Upper lobe of right lung (tissue), 1 donor: Measurements from ENCODE around the gene GGNBP2. TPM values are rescaled to one million over a fixed set of nuclear protein-coding genes. Genes with fewer than 3 reads are reported as not detected.

ENCODE experiments used
- ATAC-seq: fragments of 200-7000 bp; cut with Tn5 transposase; one replicate; pipeline ENCODE4 v1.9.1; 2020; ENCODE audit warnings: mild to moderate bottlenecking, moderate library complexity
- DNase-seq: peaks from one replicate; pipeline ENCODE4 v3.0.0-alpha.2; 2020
- H3K27ac ChIP-seq: fragments of 200-600 bp; one replicate; pipeline ENCODE4 v1.8.0; 2022
- H3K27me3 ChIP-seq: fragments of 200-600 bp; one replicate; pipeline ENCODE4 v1.8.0; 2022; ENCODE audit warnings: mild to moderate bottlenecking
- H3K36me3 ChIP-seq: fragments of 200-600 bp; one replicate; pipeline ENCODE4 v1.8.0; 2022
- H3K4me1 ChIP-seq: fragments of 200-600 bp; one replicate; pipeline ENCODE4 v1.8.0; 2022
- H3K4me3 ChIP-seq: fragments of 200-600 bp; one replicate; pipeline ENCODE4 v1.8.0; 2022; ENCODE audit warnings: mild to moderate bottlenecking
- H3K9me3 ChIP-seq: fragments of 200-600 bp; one replicate; pipeline ENCODE4 v1.8.0; 2022
- intact Hi-C: fragments of 100-400 bp; cut with DNase I; formaldehyde crosslinking; loops from one replicate; pipeline ENCODE4 v1.11.0; 2022
- total RNA-seq: library from RNA; stranded (reverse); fragmentation: NEBNext Ultra II Directional; extraction: Animal tissue kit (Norgen Biotek cat#: 25700); gene quantifications from one replicate; pipeline ENCODE4 v1.2.1, GENCODE V29; 2021
- TF ChIP-seq, protein P1 (sequence below): fragments of 200-600 bp; IDR thresholded peaks from one replicate; pipeline ENCODE4 v1.8.0; 2022; ENCODE audit warnings: antibody characterized with exemption
- donor health status: DM: no; HTN: yes; CAD: no; lungs with severe emphysema.

Gene GGNBP2
- total RNA-seq, 1 donor from 2014 or later, result 81.7 TPM

DNA sequence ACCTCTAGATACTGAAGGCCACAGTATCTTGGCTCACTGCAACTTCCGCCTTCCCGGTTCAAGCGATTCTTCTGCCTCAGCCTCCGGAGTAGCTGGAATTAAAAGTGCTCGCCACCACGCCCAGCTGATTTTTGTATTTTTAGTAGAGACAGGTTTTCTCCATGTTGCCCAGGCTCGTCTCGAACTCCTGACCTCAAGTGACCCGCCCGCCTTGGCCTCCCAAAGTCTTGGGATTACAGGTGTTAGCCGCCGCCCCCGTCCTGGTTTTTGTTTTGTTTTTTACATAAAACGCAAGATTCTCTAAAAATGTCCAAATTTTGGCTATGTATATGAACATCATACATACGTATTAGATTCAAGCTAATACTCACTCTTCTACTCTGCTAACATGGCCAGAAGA, 2.0 kb upstream of the GGNBP2 start:
- Histone ChIP-seq H3K27me3 (no peaks in the 10 kb centered on the region), H3K27ac (no peak overlapping the region), H3K36me3 (peaks cover 14% of the 10 kb centered on the region), H3K4me1 (peaks cover 23% of the 10 kb centered on the region), H3K4me3 (no peak overlapping the region), H3K9me3 (no peaks in the 10 kb centered on the region)
- ATAC-seq (no peak), DNase-seq (no peak)
- intact Hi-C loops, result no loop called here
- TF ChIP-seq, protein P1, sequence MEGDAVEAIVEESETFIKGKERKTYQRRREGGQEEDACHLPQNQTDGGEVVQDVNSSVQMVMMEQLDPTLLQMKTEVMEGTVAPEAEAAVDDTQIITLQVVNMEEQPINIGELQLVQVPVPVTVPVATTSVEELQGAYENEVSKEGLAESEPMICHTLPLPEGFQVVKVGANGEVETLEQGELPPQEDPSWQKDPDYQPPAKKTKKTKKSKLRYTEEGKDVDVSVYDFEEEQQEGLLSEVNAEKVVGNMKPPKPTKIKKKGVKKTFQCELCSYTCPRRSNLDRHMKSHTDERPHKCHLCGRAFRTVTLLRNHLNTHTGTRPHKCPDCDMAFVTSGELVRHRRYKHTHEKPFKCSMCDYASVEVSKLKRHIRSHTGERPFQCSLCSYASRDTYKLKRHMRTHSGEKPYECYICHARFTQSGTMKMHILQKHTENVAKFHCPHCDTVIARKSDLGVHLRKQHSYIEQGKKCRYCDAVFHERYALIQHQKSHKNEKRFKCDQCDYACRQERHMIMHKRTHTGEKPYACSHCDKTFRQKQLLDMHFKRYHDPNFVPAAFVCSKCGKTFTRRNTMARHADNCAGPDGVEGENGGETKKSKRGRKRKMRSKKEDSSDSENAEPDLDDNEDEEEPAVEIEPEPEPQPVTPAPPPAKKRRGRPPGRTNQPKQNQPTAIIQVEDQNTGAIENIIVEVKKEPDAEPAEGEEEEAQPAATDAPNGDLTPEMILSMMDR, result no peak

DNA sequence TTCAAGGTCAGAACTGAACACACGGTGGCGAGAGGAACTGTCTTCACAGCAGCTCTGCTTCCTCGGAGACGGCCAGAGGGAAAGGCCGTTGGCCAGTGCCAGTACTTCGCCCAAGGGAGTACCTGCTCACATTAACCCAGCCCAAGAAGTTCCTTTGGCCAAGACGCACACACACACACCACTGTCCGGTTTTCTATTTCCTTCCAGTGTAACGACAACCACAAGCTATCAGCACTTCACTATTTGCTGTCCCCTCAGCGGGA, 744 bp upstream of the GGNBP2 start:
- peaks cover 5% of the 10 kb centered on the region for H3K36me3 ChIP-seq
- peak overlapping the region; percentile 99 for H3K27ac ChIP-seq
- H3K4me3 ChIP-seq, result peak overlapping the region; percentile 88
- intact Hi-C loops, result no loop called here
- DNase-seq (no peak), ATAC-seq (peak; percentile 1)
- TF ChIP-seq, protein P1, result no peak
- H3K4me1 ChIP-seq, result peaks cover 36% of the 10 kb centered on the region
- H3K9me3 ChIP-seq, result no peaks in the 10 kb centered on the region
- no peaks in the 10 kb centered on the region for H3K27me3 ChIP-seq

DNA sequence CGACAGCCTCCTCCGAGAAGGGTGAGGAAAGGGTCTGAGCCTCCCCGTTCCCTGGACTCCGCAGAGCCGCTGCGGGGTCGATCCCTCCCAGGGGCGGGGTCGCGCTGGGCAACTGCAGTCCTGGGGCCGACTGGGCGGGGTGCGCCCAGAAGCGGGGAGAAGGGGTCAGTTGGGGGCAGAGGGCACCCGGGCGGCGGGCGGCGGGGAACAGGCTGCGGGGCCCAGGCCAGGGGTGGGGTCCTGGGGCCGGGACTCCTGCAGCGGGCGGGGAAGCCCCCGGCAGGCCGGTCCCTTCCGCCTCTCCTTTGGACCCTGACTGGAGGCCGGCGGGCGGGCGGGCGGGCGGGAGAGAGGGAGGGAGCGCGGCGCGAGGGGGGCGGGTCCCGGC, 352 bp downstream of the GGNBP2 start:
- DNase-seq, result no peak
- no peaks in the 10 kb centered on the region for H3K27me3 ChIP-seq
- ATAC-seq, result peak; percentile 60
- TF ChIP-seq, protein P1, result no peak
- no peaks in the 10 kb centered on the region for H3K36me3 ChIP-seq
- H3K4me1 ChIP-seq, result peaks cover 37% of the 10 kb centered on the region
- intact Hi-C loops, result no loop called here
- peak overlapping the region; percentile 99 for H3K27ac ChIP-seq
- H3K4me3 ChIP-seq, result peak overlapping the region; percentile 88
- no peaks in the 10 kb centered on the region for H3K9me3 ChIP-seq

DNA sequence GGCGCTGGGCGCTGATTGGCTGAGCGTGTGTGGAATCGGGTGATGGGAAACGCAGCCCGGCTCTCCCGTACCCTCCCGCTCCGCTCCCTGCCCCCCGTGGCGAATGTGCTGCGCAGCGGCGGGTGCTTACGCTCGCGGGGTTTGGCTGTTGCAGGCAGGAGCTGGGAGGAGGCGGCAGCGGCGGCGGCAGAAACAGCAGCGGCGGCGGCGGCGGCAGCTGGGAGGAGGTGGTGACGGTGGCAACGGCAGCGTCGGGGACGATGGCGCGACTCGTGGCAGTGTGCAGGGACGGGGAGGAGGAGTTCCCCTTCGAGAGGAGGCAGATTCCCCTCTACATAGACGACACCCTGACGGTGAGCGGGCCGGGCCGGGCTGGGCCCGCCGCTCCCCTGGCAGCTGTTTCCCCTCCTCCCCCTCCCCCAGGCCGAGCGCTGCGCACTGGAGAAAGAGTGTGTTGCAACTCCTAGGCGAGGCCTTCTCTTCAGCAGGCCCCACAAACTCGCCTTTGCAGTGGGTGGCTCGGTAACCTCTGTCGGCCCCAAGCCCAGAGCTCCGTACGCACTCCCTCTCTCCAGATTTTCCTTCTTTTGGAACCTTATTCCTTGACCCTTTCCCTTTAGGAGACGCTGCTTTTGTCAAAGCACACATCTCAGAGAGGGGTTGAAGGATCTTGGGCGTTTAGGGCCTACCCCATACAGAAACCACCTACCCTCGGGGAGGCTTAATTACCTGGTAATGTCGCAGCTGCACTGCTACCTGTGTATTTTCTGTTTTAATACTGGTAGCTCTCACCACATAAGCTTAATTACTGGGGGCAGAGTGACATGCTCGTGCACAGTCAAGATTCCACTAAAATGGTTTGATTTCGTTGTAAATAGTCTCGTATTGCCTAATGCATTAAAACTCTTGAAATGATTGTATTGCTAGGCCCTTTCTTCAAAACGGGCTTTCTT, 1.0 kb downstream of the GGNBP2 start:
- peaks cover 38% of the 10 kb centered on the region for H3K4me1 ChIP-seq
- TF ChIP-seq, protein P1, result no peak
- no peaks in the 10 kb centered on the region for H3K9me3 ChIP-seq
- H3K36me3 ChIP-seq, result no peaks in the 10 kb centered on the region
- DNase-seq (peak; percentile 99), ATAC-seq (peak; percentile 94)
- intact Hi-C loops, result no loop called here
- H3K27ac ChIP-seq, result peak overlapping the region; percentile 99
- H3K27me3 ChIP-seq, result no peaks in the 10 kb centered on the region
- H3K4me3 ChIP-seq, result peak overlapping the region; percentile 88

DNA sequence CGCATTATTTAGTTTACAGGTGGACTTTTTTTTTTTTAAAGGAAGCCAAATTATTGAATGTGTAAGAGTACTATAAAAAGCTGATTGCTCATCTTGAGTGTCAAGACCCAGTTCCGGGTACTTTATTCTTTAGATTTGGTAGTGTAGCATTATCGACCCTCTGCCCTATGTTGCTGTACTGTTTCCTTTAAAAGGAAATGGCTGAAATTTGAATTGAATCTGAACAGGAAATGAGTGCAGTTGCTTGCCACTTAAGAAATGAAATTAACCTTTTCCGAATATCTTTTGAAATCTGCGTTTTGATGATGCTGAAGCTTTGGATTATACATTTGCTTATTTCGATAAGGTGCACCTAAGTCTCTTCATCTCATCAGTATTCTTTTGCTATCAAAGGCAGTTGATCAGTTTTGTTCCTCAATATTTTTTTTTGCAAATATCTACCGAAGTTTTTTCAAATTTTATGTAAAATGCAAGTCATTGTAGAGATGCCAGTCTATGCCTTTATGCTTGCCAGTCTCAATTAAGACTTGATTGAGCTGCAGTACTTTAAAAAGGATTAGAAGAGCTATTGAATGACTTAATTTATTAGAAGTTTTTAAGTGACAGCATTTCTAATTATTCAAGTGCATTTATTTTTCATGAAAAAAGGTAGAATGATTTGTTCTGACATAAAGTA, 1.8 kb downstream of the GGNBP2 start:
- TF ChIP-seq, protein P1, result no peak
- Histone ChIP-seq H3K4me1 (peaks cover 46% of the 10 kb centered on the region), H3K9me3 (no peaks in the 10 kb centered on the region), H3K4me3 (peak overlapping the region; percentile 88), H3K36me3 (no peaks in the 10 kb centered on the region), H3K27ac (peak overlapping the region; percentile 99), H3K27me3 (no peaks in the 10 kb centered on the region)
- DNase-seq (no peak), ATAC-seq (no peak)
- intact Hi-C loops, result no loop called here
